GM12878 (cell line): ENCODE data around the gene LDLRAP1. TPM values are rescaled to one million over a fixed set of nuclear protein-coding genes. Genes with fewer than 3 reads are reported as not detected.

Source experiments
- ATAC-seq: fragments of 200-7000 bp; cut with Tn5 transposase; 3 replicates; pipeline ENCODE4 v1.9.1; 2020; ENCODE audit warnings: mild to moderate bottlenecking, moderate library complexity
- BruUV-seq: library from RNA; stranded (reverse); fragments of 400-500 nt; replicated peaks from 2 replicates; lab custom pipeline; 2021; lab: Mats Ljungman, UMichigan
- CTCF ChIA-PET: fragments of 300-600 bp; sonication (Branson Sonifier 250); formaldehyde crosslinking; extraction: SDS; loops from one replicate; lab custom pipeline; 2021; ENCODE audit warnings: inconsistent platforms; lab: Yijun Ruan, JAX
- POLR2A ChIA-PET: fragments of 350-600 bp; formaldehyde crosslinking; extraction: SDS; loops from one replicate; lab custom pipeline; 2021; ENCODE audit warnings: inconsistent platforms; lab: Charles Lee
- RAD21 ChIA-PET: fragments of 300-600 bp; sonication (Branson Sonifier 250); formaldehyde crosslinking; loops from one replicate; lab custom pipeline; 2023; ENCODE audit warnings: antibody characterized with exemption; ENCODE audit not compliant: unreplicated experiment; lab: Charles Lee
- SMC1A ChIA-PET: fragments of 300-600 bp; sonication (Branson Sonifier 250); formaldehyde crosslinking; loops from one replicate; lab custom pipeline; 2023; ENCODE audit not compliant: unreplicated experiment, uncharacterized antibody; lab: Charles Lee
- DNase-seq: peaks from one replicate; pipeline ENCODE4 v3.0.0-alpha.2; 2011; ENCODE audit warnings: low read depth, low spot score
- FAIRE-seq: peaks from 3 replicates; lab custom pipeline; 2011; peaks lifted over from hg19 to GRCh38; lab: Jason Lieb, UNC
- H2AFZ ChIP-seq: 2 replicates; pipeline ENCODE4 v1.6.0; 2011; ENCODE audit warnings: low read depth, low read length, control low read depth; ENCODE audit not compliant: control insufficient read depth
- H3K27ac ChIP-seq: 2 replicates; pipeline ENCODE4 v1.5.1; 2011; ENCODE audit warnings: control low read depth; ENCODE audit not compliant: control insufficient read depth, insufficient read depth
- H3K27me3 ChIP-seq, 2 experiments: replicated peaks in 1 of 2; 2 replicates each; pipeline versions ENCODE4 v1.6.0 to v1.6.1; 2011; ENCODE audit warnings: low read length in 1 of 2; ENCODE audit not compliant: control insufficient read depth in 2 of 2, insufficient read depth in 2 of 2
- H3K36me3 ChIP-seq, 2 experiments: 2 replicates each; pipeline ENCODE4 v1.5.1; 2011; ENCODE audit warnings: low read length in 1 of 2; ENCODE audit not compliant: control insufficient read depth in 2 of 2, insufficient read depth in 2 of 2
- H3K4me1 ChIP-seq: 2 replicates; pipeline ENCODE4 v1.6.1; 2011; ENCODE audit warnings: mild to moderate bottlenecking, low read length, moderate library complexity, mixed read lengths; ENCODE audit not compliant: control insufficient read depth, insufficient read depth
- H3K4me2 ChIP-seq: 2 replicates; pipeline ENCODE4 v1.6.0; 2011; ENCODE audit warnings: control low read depth; ENCODE audit not compliant: control insufficient read depth, insufficient read depth
- H3K4me3 ChIP-seq: fragments of 200-600 bp; sonication (generic); 2 replicates; pipeline ENCODE4 v1.5.1; 2016
- H3K79me2 ChIP-seq: 2 replicates; pipeline ENCODE4 v1.6.0; 2011; ENCODE audit warnings: low read length; ENCODE audit not compliant: control insufficient read depth, insufficient read depth
- H3K9ac ChIP-seq: 2 replicates; pipeline ENCODE4 v1.8.0; 2011; ENCODE audit warnings: low read length, control low read depth, mixed read lengths; ENCODE audit not compliant: control insufficient read depth, insufficient read depth
- H3K9me3 ChIP-seq: replicated peaks from 3 replicates; pipeline ENCODE4 v1.5.1; 2011; ENCODE audit warnings: mild to moderate bottlenecking, low read length; ENCODE audit not compliant: control insufficient read depth, insufficient read depth
- H4K20me1 ChIP-seq: 2 replicates; pipeline ENCODE4 v1.6.0; 2011; ENCODE audit not compliant: control insufficient read depth, insufficient read depth
- MEF2B ChIP-seq: fragments of 450-650 bp; IDR thresholded peaks from 2 replicates; pipeline ENCODE4 v1.6.1; 2018; ENCODE audit warnings: mild to moderate bottlenecking, moderate library complexity; ENCODE audit not compliant: partially characterized antibody, poor library complexity, severe bottlenecking
- NFXL1 ChIP-seq: fragments of 450-650 bp; IDR thresholded peaks from 2 replicates; pipeline ENCODE4 v1.6.1; 2017; ENCODE audit warnings: antibody characterized with exemption, mild to moderate bottlenecking, borderline replicate concordance
- NKRF ChIP-seq: fragments of 450-650 bp; conservative IDR thresholded peaks from 2 replicates; pipeline ENCODE4 v1.6.1; 2017; ENCODE audit warnings: mild to moderate bottlenecking, moderate library complexity
- NR2C2 ChIP-seq: IDR thresholded peaks from 2 replicates; pipeline ENCODE4 v1.6.1; 2011; ENCODE audit warnings: borderline replicate concordance, low read depth; ENCODE audit not compliant: control insufficient read depth, insufficient read length
- PAX8 ChIP-seq: fragments of 450-650 bp; IDR thresholded peaks from 2 replicates; pipeline ENCODE4 v1.6.1; 2017; ENCODE audit warnings: mild to moderate bottlenecking, moderate library complexity
- SMAD1 ChIP-seq: fragments of 450-650 bp; IDR thresholded peaks from 2 replicates; pipeline ENCODE4 v1.6.1; 2018; ENCODE audit warnings: mild to moderate bottlenecking, low read depth; ENCODE audit not compliant: partially characterized antibody
- WGBS: methylation state at CpG from one replicate; pipeline ENCODE4 v1.1.6; 2016; ENCODE audit warnings: low lambda C conversion rate; ENCODE audit not compliant: insufficient replicate concordance, insufficient coverage; ENCODE audit errors: missing lambda C conversion rate; 5-methylcytosine and 5-hydroxymethylcytosine counted together
- in situ Hi-C: fragments of 300-500 bp; cut with MboI; formaldehyde crosslinking; loops from 9 replicates; pipeline ENCODE4 v1.14.3; 2018; ENCODE audit warnings: mixed read lengths
- intact Hi-C: fragments of 100-400 bp; cut with micrococcal nuclease; formaldehyde crosslinking; loops from one replicate; pipeline ENCODE4 v1.14.2; 2022; ENCODE audit not compliant: unreplicated experiment
- polyA plus RNA-seq, 11 experiments: library from polyadenylated mRNA; depleted of rRNA in 4 of 11; unstranded in 6 of 11; stranded (reverse) in 5 of 11; fragments of >200 nt; fragmentation: Nextera tagmentation in 4 of 11; fragmentation: Illumina TruSeq in 1 of 11; extraction: Ambion mirVana in 4 of 11; extraction: Trizol in 1 of 11; gene quantifications; 1 replicate in 1 of 11; 2 replicates in 10 of 11; pipeline versions ENCODE4 v1.2.1 to v1.2.3, GENCODE V29; 2011 to 2016; ENCODE audit warnings: inconsistent platforms in 2 of 11, missing spikeins in 2 of 11, low read depth in 1 of 11
- total RNA-seq, 4 experiments: library from RNA; depleted of rRNA in 3 of 4; stranded (reverse); fragments of >200 nt in 3 of 4; fragmentation: Illumina TruSeq in 1 of 4; extraction: Trizol in 1 of 4; gene quantifications; 2 replicates each; pipeline versions ENCODE4 v1.2.1 to v1.2.3, GENCODE V29; 2013 to 2021

Gene LDLRAP1
- total and polyA plus RNA-seq, 10 of the 15 experiments (the other 5 are each of a cell fraction or from before 2014, with no cell fraction given), result 0.43 to 37.6 (median 22.0) TPM

DNA sequence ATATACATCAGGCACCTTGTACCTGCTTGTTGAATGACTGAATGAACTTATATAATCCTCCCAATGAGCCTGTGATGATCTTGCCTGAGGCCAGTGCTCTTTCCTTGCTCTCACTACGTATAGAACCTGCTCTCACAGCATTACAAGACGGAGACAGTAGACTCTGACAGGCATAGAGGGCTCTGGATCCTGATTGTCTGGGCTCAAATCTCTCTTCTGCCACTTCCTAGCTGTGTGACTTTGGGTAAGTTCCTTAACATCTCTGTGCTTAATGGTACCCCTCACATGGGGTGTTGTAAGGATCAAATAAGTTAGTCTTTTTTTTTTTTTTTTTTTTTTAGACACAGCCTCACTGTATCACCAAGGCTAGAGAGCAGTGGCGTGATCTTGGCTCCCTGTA is 69.0 kb downstream of the LDLRAP1 start (continued):
- no peak for TF ChIP-seq MEF2B
- no peak for TF ChIP-seq NKRF
- no peak for TF ChIP-seq NFXL1
- TF ChIP-seq PAX8, result no peak

DNA sequence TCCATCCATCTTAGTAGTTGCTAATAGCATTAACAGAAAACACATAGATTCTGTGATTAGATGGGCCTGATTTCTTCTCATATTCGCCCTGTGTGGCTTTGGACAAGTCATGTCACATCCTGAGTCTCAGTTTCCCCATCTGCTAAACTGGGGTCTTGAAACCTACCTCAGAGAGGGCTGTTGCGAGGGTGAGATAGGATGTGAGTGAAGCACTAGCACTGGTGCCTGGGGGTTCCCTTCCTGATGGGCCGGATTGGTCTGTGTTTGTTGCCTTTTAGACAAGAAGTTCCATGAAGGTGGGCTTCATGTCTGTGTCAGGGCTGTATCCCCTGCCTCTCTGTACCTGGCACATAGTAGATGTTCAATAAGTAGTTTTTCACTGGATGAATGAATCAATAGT is 69.7 kb downstream of the LDLRAP1 start:
- Histone ChIP-seq H4K20me1 (no peaks in the 10 kb centered on the region), H3K27ac (no peak overlapping the region)
- ATAC-seq, result no peak
- POLR2A ChIA-PET, result no interaction called here
- TF ChIP-seq SMAD1 (no peak), NR2C2 (no peak)
- TF ChIP-seq, all 136 proteins: peak for 0
- no peak overlapping the region for H3K4me3 ChIP-seq
- no peak overlapping the region for H2AFZ ChIP-seq
- peaks cover 17% of the 10 kb centered on the region for H3K4me1 ChIP-seq
- H3K27me3 ChIP-seq, result no peaks in the 10 kb centered on the region; a peak in 1 of 4 replicates
- RAD21 ChIA-PET, result no interaction called here
- BruUV-seq, result no TSS peak
- SMC1A ChIA-PET, result interaction anchor here (0.6 to 2.2 kb wide), 4 partner anchors 10 to 671 kb away, joined by 3 to 6 read pairs (median 6); no protein-coding TSS in a partner anchor
- in situ Hi-C loops (loop anchor here (5.0 kb wide), 1 partner anchor 184 kb away; no protein-coding TSS in a partner anchor), intact Hi-C loops (no loop called here)
- H3K36me3 ChIP-seq, result no peaks in the 10 kb centered on the region
- DNase-seq (no peak), FAIRE-seq (no peak)
- no peaks in the 10 kb centered on the region for H3K9me3 ChIP-seq
- no peak overlapping the region for H3K9ac ChIP-seq
- 51% methylated on average over 3 of the region's 3 CpGs for WGBS
- H3K79me2 ChIP-seq, result no peaks in the 10 kb centered on the region
- H3K4me2 ChIP-seq, result no peak overlapping the region
- CTCF ChIA-PET, result no interaction called here
